Urothelium cell line (cell line): ENCODE results near the gene ZNF555.

Experiments used
- DNase-seq: peaks from one replicate; pipeline ENCODE4 v3.0.0; 2011; ENCODE audit warnings: low spot score, mixed read lengths
- FAIRE-seq: peaks from 2 replicates; lab custom pipeline; 2011; peaks lifted over from hg19 to GRCh38; lab: Jason Lieb, UNC

The ZNF555 gene

DNA sequence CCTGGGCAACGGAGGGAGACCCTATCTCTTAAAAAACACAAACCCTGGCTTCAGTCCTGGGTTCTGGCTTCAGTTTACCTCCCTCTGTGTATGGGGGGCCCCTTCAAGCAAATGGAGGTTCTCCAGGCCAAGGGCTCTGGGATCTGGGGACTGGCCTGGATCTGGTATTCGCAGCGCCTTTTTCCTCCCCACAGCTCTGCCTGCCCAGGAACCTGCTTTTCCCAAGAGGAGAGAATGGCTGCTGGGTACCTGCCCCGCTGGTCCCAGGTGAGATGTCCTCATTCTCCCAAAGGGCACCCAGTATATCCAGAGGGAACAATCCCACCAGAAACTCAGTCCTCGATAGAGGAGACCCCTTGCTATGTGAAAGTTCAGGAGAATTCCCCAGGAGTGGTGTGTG is 18.4 kb upstream of the ZNF555 start:
- FAIRE-seq, result no peak

DNA sequence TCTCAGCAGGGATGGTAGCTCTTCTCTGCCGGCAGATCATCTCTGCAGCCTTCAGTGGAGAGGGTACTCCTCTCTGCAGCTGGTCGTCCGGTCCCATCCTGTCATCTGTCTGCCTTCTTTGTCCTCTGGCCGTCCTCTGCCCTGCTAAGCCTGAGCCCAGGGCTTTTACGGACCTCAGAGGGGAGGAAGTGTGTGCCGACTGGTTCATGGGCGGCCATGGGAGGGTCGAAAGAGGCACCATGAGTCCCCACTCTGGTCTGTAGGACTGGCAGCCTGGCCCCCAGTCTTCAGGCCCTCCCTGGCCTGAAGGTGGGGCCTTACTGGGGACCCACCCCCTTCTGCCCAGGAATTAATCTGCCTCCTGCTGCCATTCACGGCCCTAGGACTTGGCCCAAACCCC is 17.6 kb upstream of the ZNF555 start:
- no peak for FAIRE-seq
- no peak for DNase-seq

More for the DNA sequence above, 18.4 kb upstream of the ZNF555 start:
- no peak for DNase-seq

DNA sequence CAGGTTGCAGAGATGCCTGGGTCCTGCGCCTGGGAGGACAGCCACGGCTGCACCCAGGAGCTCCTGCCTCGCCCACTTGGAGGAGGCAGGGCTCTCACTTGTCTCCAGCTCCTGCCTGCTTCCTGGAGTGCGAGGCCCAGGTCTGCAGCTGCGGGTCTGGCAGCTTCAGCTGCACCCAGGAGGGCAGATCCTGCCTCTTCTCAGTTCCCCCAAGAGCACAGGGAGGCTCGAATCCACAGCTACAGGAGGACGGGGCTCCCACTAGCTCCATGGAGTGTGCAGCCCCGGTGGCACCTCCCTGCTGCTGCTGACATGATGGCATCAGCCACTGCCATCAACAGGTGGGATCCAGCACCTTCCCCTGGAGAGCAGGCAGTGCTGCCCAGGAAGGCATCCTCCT is 17.1 kb upstream of the ZNF555 start:
- DNase-seq (no peak), FAIRE-seq (no peak)

DNA sequence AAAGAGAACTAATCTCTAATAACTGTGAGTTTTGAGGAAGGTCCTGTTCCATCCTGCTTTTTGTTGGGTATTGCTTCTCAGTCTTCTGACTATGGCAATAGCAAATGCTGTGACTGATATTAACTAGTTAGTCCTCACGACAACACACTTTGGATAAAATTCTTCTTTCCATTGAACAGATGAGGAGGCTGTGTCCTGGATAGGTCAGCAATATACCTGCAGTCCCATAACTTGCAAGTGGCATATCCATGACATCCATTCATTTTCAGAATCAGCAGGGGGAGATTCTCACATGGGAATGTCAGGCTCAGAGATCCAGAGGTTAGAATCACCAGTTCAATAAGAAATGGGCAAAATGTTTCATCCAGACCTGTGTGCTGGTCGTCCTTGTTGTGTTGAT is 14.3 kb upstream of the ZNF555 start:
- FAIRE-seq, result no peak
- no peak for DNase-seq

DNA sequence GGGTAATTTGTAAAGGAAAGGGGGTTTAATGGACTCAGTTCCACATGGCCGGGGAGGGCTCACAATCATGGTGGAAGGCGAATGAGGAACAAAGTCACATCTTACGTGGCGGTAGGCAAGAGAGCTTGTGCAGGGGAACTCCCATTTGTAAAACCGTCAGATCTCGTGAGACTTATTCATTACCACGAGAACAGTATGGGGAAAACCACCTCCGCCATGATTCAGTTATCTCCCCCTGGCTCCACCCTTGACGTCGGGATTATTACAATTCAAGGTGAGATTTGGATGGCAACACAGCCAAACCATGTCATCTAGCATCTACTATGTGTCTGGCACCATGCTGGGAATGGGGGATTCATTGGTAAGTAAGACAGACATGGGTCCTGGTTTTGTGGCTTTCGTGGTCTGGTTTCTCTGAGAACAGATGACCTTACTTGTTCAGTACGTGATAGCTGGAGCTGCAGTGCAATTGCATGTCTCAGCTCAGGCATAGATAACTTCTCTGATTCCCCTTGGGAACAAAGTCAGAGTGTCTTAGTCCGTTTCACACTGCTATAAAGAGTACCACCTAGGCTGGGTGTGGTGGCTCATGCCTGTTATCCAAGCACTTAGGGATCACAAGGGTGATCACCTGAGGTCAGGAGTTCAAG is 13.3 kb upstream of the ZNF555 start:
- FAIRE-seq, result no peak
- no peak for DNase-seq

DNA sequence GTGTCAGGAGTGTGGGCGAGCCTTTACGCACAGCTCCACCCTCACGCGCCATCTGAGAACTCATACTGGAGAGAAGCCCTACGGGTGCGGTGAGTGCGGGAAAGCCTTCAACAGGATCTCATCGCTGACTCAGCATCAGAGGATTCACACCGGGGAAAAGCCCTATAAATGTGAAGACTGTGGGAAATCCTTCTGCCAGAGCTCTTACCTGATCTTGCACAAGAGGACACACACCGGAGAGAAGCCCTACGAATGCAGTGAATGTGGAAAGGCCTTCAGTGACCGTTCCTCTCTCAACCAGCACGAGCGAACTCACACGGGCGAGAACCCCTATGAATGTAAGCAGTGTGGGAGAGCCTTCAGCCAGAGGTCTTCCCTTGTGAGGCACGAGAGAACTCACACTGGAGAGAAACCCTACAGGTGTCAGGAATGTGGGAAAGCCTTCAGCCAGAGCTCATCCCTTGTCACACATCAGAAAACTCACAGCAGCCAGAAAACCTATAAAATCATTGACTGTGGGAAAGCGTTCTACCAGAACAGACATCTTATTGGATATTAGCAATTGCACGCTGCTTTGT is 6.9 kb upstream of the ZNF555 start:
- no peak for DNase-seq
- no peak for FAIRE-seq

DNA sequence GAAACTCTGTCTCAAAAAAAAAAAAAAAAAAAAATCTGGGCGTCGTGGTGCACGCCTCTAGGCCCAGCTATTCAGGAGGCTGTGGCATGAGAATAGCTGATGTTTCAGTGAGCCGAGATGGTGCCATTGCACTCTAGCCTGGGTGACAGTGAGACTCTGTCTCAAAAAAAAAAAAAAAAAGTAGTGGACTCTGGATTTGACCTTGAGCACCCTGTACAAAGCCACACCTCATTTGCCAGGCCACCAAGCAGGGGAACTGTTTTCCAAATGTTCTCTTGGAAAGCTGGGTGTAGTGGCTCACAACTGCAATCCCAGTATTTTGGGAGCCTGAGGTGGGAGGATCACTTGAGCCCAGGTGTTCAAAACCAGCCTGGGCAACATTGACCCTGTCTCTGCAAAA is 3.8 kb upstream of the ZNF555 start:
- FAIRE-seq (no peak), DNase-seq (no peak)

DNA sequence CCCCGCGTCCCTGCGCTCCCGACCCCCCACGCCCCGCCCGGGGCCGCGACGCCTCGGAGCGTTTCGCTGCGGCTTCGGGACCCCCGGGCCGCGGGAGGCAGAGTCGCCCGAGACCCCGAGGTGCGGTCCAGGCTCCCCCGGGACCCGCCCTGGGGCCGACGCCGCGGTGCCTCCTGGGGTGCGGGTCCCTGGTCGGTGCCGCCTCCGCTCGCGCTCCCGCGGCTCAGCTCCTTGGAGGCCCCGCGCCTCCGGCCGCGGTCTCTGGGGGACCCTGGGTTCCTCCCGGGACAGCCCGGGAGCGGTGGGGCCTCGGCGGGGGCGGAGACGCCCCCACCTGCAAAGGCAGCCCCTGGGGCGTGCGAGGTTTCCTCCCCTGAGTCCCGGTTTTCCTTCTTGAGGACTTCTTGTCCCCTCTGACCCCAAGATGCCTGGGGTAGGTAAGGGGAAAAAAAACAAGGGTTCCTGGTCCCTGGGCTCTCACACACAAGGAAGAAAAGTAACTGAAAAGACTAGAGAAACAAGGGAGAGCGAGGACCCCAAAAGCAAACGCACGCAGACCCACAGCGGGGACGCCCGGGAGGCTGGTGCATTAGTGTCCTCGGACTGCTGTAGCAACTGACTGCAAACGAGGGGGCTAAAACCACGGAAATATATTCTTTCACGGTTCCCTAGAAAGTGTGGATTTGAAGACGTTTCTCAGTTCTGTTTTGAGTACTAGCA is 740 bp downstream of the ZNF555 start:
- FAIRE-seq (no peak), DNase-seq (peak; percentile 7)

DNA sequence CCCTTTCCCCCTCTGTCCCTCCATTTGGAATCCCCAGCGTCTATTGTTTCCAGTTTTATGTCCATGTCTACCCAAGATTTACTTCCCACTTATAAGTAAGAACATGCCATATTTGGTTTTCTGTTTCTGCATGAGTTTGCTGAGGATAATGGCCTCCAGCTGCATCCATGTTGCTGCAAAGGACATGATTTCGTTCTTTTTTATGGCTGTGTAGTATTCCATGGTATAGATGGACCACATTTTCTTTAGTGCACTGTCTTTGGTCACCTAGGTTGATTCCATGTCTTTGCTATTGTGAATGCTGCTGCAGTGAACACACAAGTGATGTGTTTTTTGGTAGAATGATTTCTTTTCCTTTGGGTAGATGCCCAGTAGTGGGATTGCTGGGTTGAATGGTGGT is 3.8 kb downstream of the ZNF555 start:
- no peak for DNase-seq
- no peak for FAIRE-seq

DNA sequence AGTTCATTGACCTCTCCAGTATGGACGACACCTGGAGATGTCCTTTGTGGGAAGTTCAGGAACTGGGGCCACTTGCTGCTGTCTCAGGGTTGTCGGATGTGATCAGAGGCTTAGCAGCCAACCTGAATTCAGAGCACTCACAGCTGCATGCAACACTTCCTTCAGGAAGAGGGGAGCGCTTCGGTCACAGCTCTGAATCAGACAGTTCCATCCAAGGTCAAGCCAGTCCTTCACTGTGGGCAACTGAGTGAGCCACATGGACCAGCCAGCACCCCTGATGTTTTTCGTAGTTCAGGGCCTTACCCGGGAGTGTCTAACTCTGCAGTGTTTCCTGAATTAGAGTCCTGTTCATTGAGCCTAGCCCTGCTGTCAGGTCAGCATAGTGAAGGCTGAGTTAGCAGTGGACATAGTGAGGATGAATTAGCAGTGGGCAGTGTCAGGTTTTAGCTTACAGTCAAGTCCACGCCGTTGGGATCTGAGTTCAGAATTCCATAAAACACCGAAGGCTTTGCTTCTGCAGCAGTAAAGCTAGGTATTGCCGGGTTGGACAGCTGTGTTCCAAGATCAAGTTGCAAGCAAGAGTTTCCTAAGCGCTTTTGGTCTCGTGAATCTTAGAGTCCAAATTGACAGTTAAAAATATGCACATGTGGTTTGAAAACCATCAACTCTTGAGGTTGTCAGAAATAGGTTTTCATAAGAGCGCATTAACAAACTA is 5.1 kb downstream of the ZNF555 start:
- no peak for FAIRE-seq
- DNase-seq, result no peak

DNA sequence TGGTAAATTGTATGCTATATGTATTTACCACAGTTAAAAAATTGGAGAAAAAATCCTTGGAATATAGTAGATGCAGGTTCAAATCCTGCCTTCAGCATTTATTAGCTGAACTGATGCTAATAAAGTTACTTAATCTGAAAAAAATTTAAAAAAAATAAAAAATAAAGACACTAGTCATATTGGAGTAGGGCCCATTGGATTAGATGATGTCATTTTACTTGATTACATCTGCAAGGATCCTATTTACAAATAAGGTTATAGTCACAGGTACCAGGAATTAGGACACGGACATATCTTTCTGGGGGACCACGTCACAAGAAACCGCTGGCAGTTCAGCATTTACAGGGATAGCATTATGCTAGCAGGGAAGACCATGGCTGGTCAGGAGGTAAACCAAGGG is 6.2 kb downstream of the ZNF555 start:
- FAIRE-seq, result no peak

DNA sequence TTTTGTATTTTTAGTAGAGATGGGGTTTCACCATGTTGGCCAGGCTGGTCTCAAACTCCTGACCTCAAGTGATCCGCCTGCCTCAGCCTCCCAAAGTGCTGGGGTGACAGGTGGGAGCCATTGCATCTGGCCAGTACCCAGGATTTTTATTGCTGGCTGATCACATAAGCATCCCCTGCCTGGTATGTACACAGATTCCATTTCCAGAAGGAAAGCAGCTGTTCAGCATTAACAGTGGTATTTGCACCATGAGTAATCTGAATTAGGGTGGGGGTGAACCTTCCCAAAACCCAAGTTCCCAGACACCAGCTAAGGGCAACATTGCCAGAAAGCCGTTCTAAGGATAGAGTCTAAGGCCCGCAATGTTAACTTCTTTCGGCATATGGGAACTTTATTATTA is 7.3 kb downstream of the ZNF555 start:
- DNase-seq (no peak), FAIRE-seq (no peak)

More for the DNA sequence above, 6.2 kb downstream of the ZNF555 start:
- no peak for DNase-seq

DNA sequence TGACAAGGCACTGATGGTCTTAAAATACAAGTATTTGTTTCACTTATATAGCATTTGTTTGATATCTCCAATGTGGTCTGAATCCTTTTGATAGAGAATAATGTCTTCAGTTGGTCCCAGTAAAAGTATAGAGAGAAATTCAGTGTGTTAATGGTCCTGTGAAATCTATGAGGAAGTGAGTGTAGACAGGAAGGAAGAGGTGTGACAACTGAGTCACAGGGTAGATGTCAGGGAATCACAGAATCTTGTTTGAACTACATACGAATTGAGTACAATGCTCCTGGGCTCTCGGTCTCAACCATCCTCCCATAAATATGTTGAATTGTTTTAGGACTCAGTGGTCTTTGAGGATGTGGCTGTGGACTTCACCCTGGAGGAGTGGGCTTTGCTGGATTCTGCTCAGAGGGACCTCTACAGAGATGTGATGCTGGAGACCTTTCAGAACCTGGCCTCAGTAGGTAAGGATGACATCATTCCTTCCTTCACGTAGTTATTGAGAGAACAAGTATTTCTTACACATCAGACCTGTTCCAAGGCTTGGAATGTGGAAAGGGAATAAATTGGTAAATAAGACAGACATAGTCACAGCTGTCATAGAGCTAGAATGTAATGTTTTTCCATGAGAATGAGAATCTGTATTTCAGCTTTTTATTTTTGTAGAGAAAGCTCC is 9.1 kb downstream of the ZNF555 start:
- FAIRE-seq (no peak), DNase-seq (no peak)

DNA sequence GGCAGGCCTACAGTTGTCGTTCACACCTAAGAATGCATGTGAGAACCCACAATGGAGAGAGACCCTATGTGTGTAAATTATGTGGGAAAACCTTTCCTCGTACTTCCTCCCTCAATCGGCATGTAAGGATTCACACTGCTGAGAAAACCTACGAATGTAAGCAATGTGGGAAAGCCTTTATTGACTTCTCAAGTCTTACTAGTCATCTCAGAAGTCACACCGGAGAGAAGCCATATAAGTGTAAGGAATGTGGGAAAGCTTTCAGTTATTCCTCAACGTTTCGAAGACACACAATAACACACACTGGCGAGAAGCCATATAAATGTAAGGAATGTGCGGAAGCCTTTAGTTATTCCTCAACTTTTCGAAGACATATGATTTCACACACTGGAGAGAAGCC is 11.3 kb downstream of the ZNF555 start:
- FAIRE-seq (no peak), DNase-seq (no peak)

DNA sequence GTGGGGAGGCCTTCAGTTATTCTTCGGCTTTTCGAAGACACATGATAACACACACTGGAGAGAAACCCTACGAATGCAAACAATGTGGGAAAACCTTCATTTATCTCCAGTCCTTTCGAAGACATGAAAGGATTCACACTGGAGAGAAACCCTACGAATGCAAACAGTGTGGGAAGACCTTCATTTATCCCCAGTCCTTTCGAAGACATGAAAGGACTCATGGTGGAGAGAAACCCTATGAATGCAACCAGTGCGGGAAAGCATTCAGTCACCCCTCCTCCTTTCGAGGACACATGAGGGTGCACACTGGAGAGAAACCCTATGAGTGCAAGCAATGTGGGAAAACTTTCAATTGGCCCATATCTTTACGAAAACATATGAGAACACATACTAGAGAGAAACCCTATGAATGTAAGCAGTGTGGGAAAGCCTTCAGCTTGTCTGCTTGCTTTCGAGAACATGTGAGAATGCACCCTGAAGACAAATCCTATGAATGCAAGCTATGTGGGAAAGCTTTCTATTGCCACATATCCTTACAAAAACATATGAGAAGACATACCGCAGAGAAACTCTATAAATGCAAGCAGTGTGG is 11.8 kb downstream of the ZNF555 start:
- DNase-seq, result no peak
- no peak for FAIRE-seq

DNA sequence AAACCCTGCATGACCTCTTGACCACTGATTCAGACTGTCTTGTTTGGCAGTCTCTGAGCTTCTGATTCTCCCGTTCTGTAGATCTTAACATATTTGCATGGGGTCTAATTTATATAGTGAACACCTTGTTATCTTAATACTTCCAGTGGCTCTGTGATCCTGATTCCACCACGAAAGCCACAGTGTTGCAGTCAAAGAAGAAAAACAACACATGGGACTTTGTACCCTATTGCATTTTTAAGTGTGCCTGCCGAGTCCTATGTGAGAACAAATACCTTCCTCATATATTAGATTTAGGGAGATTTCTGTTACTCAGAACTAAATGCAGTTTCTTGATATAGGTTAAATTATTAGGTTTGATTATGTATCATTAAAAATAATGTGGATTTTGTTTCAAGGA is 13.6 kb downstream of the ZNF555 start:
- no peak for DNase-seq
- FAIRE-seq, result no peak

DNA sequence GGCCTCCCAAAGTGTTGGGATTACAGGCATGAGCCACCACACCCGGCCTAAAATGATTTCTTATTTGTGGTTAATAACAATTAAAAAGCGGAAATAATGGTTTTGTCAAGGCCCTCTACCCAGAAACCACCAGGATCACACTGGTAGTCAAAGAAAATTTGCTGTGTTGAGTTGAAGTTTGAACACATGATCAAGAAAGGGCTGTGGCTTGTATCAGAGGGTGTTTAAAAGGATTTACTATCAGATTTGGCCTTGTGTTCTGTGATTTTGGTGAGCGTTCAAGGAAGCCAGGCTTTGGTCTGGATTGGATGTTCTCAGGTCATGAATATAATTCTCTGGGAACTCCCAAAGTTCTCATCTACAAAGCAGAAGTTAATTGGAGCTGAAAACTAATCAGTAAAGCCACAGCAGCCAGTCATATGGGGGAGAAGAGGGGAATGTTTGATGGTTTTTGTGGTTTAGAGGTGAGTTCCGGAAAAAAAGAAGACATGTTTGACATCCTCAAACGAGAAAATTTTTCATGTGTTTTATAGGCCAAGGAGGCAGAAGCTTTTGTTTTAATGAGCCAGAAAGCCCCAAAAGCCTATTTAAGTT is 15.3 kb downstream of the ZNF555 start:
- DNase-seq (no peak), FAIRE-seq (no peak)

DNA sequence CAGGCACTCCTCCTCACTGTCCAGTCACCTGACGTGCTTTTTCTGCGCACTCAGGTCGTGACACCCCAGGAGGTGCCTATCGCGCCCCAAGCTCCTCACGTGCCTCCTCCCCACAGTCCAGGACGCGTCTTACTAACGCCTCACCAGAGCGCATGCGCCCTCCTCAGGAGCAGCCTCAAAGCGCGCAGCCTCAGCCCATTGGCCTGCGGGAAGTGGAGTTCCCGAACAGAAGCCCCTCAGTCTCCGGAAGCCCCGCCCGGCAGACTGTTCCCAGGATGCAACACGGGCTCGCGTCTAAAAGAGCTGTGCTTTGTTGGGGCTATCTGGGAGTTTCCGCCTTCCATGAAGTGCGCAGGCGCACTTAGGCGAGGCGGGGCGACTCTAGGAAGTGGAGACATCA is 17.6 kb downstream of the ZNF555 start:
- DNase-seq (no peak), FAIRE-seq (no peak)

DNA sequence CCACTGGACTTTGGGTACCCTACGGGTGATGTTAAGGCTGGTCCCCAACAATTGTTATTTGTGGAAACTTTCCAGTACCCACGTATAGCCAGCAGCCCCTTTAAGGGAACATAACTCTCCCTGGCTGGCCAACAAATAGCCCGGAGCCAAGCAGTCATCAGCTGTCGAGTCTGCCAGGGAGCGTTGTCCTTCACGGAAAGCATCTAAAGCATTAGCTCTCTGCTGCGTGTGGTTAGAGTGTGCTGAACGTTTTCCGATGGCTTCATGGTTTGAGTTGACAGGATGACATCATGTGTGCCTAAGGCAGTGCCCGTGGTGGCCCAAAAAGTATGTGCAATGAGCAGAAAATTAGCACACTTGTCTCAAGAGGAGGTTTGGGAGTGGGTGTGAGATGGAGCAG is 22.5 kb downstream of the ZNF555 start:
- no peak for DNase-seq
- FAIRE-seq, result no peak

DNA sequence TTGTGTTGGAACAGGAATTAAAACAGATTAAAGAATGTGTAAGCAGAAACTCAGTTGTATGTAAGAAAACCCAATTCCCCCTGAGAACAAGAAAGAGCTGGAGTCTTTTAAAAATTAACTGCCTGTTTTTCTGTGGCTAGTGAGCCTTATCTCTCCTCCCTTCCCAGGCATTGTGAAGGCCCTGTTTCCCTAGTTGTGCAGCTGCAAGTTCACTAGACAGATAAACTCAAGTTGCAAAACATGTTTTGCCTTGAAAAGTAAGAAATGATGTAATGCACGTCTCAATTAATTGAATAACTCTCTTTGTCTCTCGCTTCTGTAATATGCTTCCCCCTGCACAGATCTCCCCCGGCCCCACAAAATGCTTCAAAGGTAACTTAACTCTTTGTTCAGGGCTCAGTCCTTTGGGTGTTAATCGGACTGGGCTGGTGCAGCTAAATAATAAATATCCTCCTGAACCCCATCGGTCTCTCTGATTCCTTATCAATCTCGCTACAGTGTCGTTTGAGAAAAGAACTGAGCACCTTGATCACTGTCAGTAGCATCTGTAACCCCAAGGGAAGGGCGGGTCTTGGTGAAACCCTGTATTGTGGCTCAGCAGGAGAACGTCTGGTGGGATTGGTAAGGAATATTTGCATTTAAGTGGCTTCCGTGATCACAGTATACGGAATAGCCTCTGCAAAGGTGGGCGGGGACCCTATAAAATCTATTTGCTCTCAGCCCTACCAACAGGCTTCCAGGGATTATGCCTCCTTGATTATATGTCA is 24.2 kb downstream of the ZNF555 start:
- no peak for DNase-seq
- no peak for FAIRE-seq
